ENCODE measurements around the gene EPHA7. TPM values are rescaled to one million over a fixed set of nuclear protein-coding genes. Genes with fewer than 3 reads are reported as not detected.

Gene EPHA7
- total RNA-seq, 1 donor, result under 0.01 TPM

GRCh38 chr6:93323630-93324029 is 95.7 kb downstream of the EPHA7 start:
- Histone ChIP-seq H3K9me3 (ENCODE audit: low read depth, low read length) (no peaks in the 10 kb centered on the region), H3K4me3 (ENCODE audit: low read length) (no peak overlapping the region), H3K27me3 (ENCODE audit: insufficient read depth, low read length) (no peaks in the 10 kb centered on the region), H3K4me1 (ENCODE audit: insufficient read depth, low read length) (no peaks in the 10 kb centered on the region)

GRCh38 chr6:93322651-93323050 is 96.7 kb downstream of the EPHA7 start:
- Histone ChIP-seq H3K4me1 (ENCODE audit: insufficient read depth, low read length) (no peaks in the 10 kb centered on the region), H3K4me3 (ENCODE audit: low read length) (no peak overlapping the region), H3K9me3 (ENCODE audit: low read depth, low read length) (no peaks in the 10 kb centered on the region), H3K27me3 (ENCODE audit: insufficient read depth, low read length) (no peaks in the 10 kb centered on the region)

- H3K27me3 ChIP-seq (ENCODE audit: insufficient read depth, low read length), result no peaks in the 10 kb centered on the region
- H3K4me1 ChIP-seq (ENCODE audit: insufficient read depth, low read length), result no peaks in the 10 kb centered on the region
- H3K9me3 ChIP-seq (ENCODE audit: low read depth, low read length), result no peaks in the 10 kb centered on the region
- no peak overlapping the region for H3K4me3 ChIP-seq (ENCODE audit: low read length)
Observed at GRCh38 chr6:93319304-93319703, 100.1 kb downstream of the EPHA7 start.

- Histone ChIP-seq H3K4me3 (ENCODE audit: low read length) (no peak overlapping the region), H3K9me3 (ENCODE audit: low read depth, low read length) (no peaks in the 10 kb centered on the region), H3K4me1 (ENCODE audit: insufficient read depth, low read length) (no peaks in the 10 kb centered on the region), H3K27me3 (ENCODE audit: insufficient read depth, low read length) (no peaks in the 10 kb centered on the region)
Observed at GRCh38 chr6:93318121-93318520, 101.2 kb downstream of the EPHA7 start.

DNA sequence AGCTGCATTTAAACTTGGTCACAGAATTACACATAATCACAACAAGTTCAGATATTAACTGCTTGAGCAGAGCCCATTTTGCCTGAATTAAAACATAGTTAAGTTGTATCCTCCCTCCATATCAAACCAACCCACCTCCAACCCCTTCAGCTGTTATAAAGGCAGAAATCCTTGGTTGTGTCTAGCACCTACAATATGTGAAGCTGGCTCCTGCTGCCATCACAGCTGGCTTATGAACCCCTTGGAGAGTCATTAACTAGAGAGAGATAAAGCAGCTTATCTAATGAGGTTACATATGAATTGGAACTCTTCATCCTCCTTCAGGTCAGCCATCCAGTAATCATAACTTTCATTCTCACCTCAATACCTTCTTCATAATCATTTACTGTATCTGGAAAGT is 101.8 kb downstream of the EPHA7 start:
- Histone ChIP-seq H3K4me3 (ENCODE audit: low read length) (no peak overlapping the region), H3K4me1 (ENCODE audit: insufficient read depth, low read length) (no peaks in the 10 kb centered on the region), H3K9me3 (ENCODE audit: low read depth, low read length) (no peaks in the 10 kb centered on the region), H3K27me3 (ENCODE audit: insufficient read depth, low read length) (no peaks in the 10 kb centered on the region)

GRCh38 chr6:93307505-93308409 is 111.6 kb downstream of the EPHA7 start:
- H3K4me3 ChIP-seq (ENCODE audit: low read length), result no peak overlapping the region
- H3K9me3 ChIP-seq (ENCODE audit: low read depth, low read length), result no peaks in the 10 kb centered on the region
- no peaks in the 10 kb centered on the region for H3K4me1 ChIP-seq (ENCODE audit: insufficient read depth, low read length)
- H3K27me3 ChIP-seq (ENCODE audit: insufficient read depth, low read length), result no peaks in the 10 kb centered on the region

DNA sequence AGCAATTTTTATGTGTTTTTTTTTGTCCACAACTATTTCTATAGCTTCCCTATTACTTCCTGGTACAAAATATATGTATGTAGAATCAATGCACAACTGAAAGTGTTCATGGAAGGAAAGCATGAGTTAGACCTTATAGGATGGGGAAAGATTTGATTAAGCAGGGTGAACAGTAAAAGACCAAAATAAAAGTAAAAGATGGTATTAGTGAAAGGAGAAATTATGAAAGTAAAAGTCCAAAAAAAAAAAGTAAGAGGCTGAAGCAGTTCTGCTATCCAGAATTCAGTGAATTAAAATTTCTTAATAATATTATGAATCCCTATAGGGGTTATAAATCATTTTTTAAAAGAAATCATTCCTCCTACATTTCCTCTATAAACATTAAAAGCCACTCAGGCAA is 114.3 kb downstream of the EPHA7 start:
- Histone ChIP-seq H3K4me1 (ENCODE audit: insufficient read depth, low read length) (no peaks in the 10 kb centered on the region), H3K4me3 (ENCODE audit: low read length) (no peak overlapping the region), H3K9me3 (ENCODE audit: low read depth, low read length) (no peaks in the 10 kb centered on the region), H3K27me3 (ENCODE audit: insufficient read depth, low read length) (no peaks in the 10 kb centered on the region)

GRCh38 chr6:93304505-93304904 is 114.9 kb downstream of the EPHA7 start:
- Histone ChIP-seq H3K9me3 (ENCODE audit: low read depth, low read length) (no peaks in the 10 kb centered on the region), H3K27me3 (ENCODE audit: insufficient read depth, low read length) (no peaks in the 10 kb centered on the region), H3K4me3 (ENCODE audit: low read length) (no peak overlapping the region), H3K4me1 (ENCODE audit: insufficient read depth, low read length) (no peaks in the 10 kb centered on the region)

- no peaks in the 10 kb centered on the region for H3K9me3 ChIP-seq (ENCODE audit: low read depth, low read length)
Observed at GRCh38 chr6:93300661-93301060, 118.7 kb downstream of the EPHA7 start.

GRCh38 chr6:93299622-93300021 is 119.7 kb downstream of the EPHA7 start:
- no peaks in the 10 kb centered on the region for H3K4me1 ChIP-seq (ENCODE audit: insufficient read depth, low read length)
- no peaks in the 10 kb centered on the region for H3K9me3 ChIP-seq (ENCODE audit: low read depth, low read length)
- H3K27me3 ChIP-seq (ENCODE audit: insufficient read depth, low read length), result no peaks in the 10 kb centered on the region
- no peak overlapping the region for H3K4me3 ChIP-seq (ENCODE audit: low read length)

More at GRCh38 chr6:93300661-93301060, 118.7 kb downstream of the EPHA7 start:
- H3K27me3 ChIP-seq (ENCODE audit: insufficient read depth, low read length), result no peaks in the 10 kb centered on the region
- no peak overlapping the region for H3K4me3 ChIP-seq (ENCODE audit: low read length)
- H3K4me1 ChIP-seq (ENCODE audit: insufficient read depth, low read length), result no peaks in the 10 kb centered on the region

DNA sequence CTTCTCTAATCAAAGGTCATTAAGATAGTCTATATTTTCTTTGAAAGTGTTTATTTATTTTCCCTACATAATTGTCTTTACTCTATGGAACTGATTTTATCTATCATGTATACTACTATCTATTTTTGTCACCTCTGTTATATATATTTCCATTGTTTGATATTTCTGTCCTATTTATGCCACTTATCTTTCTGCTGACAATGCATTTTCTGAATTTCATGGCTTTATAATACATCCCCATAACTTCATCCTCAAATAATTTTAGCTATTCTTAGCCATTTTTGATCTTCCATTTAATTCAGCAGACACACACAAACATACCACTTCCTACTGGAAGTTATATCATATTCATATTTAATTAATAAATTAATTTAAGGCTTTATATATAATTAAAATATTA is 123.7 kb downstream of the EPHA7 start:
- H3K27me3 ChIP-seq (ENCODE audit: insufficient read depth, low read length), result no peaks in the 10 kb centered on the region
- H3K4me3 ChIP-seq (ENCODE audit: low read length), result no peak overlapping the region
- H3K9me3 ChIP-seq (ENCODE audit: low read depth, low read length), result no peaks in the 10 kb centered on the region
- H3K4me1 ChIP-seq (ENCODE audit: insufficient read depth, low read length), result no peaks in the 10 kb centered on the region

DNA sequence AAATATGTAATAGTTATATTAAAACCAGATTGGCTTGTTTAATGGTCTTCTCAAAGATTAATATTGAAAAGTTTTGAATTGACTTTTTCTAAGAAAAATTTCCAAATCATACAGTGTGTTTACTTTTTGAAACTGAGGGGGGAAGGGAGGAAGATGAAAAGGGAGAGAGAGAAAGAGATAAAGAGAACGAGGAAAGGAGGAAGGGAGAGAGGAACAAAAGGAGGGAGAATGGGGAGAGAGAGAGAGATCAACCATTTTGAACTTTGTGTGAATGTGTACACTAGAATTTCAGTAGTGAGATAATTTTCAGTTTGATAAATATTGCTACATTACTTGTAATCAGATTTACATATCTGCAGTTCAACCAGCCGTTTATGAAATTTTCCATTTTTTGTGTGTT is 124.5 kb downstream of the EPHA7 start:
- no peak overlapping the region for H3K4me3 ChIP-seq (ENCODE audit: low read length)
- no peaks in the 10 kb centered on the region for H3K27me3 ChIP-seq (ENCODE audit: insufficient read depth, low read length)
- H3K9me3 ChIP-seq (ENCODE audit: low read depth, low read length), result no peaks in the 10 kb centered on the region
- no peaks in the 10 kb centered on the region for H3K4me1 ChIP-seq (ENCODE audit: insufficient read depth, low read length)

DNA sequence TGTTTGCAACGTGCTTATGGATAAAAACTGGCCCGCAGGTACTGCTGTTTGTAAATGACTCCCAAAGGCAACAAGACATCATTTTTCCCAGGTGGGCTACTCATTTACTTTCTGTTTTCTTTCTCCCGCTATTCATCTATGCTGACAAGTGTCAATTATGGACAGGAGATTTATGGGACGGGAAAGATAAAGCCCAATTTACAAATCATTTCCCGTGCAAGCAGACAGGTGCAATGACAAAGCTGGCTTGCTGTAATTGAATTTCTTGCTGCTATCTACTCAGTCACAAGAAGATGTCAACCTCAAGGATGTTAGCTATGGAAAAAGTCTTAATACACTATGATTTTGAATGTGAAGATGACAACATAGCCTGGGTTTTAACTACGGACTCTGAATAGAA is 125.5 kb downstream of the EPHA7 start:
- Histone ChIP-seq H3K9me3 (ENCODE audit: low read depth, low read length) (no peaks in the 10 kb centered on the region), H3K4me1 (ENCODE audit: insufficient read depth, low read length) (no peaks in the 10 kb centered on the region), H3K27me3 (ENCODE audit: insufficient read depth, low read length) (no peaks in the 10 kb centered on the region), H3K4me3 (ENCODE audit: low read length) (no peak overlapping the region)

GRCh38 chr6:93293460-93293859 is 125.9 kb downstream of the EPHA7 start:
- Histone ChIP-seq H3K4me3 (ENCODE audit: low read length) (no peak overlapping the region), H3K9me3 (ENCODE audit: low read depth, low read length) (no peaks in the 10 kb centered on the region), H3K27me3 (ENCODE audit: insufficient read depth, low read length) (no peaks in the 10 kb centered on the region), H3K4me1 (ENCODE audit: insufficient read depth, low read length) (no peaks in the 10 kb centered on the region)

GRCh38 chr6:93282521-93283031 is 136.8 kb downstream of the EPHA7 start:
- H3K4me3 ChIP-seq (ENCODE audit: low read length), result no peak overlapping the region
- no peaks in the 10 kb centered on the region for H3K9me3 ChIP-seq (ENCODE audit: low read depth, low read length)
- H3K27me3 ChIP-seq (ENCODE audit: insufficient read depth, low read length), result no peaks in the 10 kb centered on the region
- H3K4me1 ChIP-seq (ENCODE audit: insufficient read depth, low read length), result no peaks in the 10 kb centered on the region

DNA sequence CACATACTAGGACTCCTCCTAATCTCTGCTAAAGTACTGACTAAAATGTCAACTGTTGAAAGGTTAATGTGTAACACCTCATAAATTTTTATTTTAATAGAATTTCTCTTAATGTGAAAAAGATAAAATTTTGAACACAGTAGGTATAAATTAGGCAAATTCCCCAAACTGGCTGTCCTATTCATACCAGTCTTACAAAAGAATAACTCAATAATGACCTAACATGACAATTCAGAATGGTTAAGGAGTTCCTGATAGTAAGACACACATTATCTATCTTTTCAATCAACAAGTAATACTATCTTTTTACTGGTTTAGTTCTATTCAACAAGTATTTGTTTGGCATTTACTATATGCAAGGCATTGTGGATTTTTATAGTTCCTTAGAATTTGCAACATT is 141.1 kb downstream of the EPHA7 start:
- Histone ChIP-seq H3K4me1 (ENCODE audit: insufficient read depth, low read length) (no peaks in the 10 kb centered on the region), H3K9me3 (ENCODE audit: low read depth, low read length) (no peaks in the 10 kb centered on the region), H3K27me3 (ENCODE audit: insufficient read depth, low read length) (no peaks in the 10 kb centered on the region), H3K4me3 (ENCODE audit: low read length) (no peak overlapping the region)

Data from mononuclear cell (primary cell).